ENCODE results near the gene LAMTOR4.
A peak's percentile ranks its signal among the peaks of the same experiment; 100 is the strongest.
"Not testable (repeated sequence)": the region's sequence is repeated elsewhere in the genome, so short reads cannot be mapped to it uniquely, and the experiment has no call there.

The LAMTOR4 gene

DNA sequence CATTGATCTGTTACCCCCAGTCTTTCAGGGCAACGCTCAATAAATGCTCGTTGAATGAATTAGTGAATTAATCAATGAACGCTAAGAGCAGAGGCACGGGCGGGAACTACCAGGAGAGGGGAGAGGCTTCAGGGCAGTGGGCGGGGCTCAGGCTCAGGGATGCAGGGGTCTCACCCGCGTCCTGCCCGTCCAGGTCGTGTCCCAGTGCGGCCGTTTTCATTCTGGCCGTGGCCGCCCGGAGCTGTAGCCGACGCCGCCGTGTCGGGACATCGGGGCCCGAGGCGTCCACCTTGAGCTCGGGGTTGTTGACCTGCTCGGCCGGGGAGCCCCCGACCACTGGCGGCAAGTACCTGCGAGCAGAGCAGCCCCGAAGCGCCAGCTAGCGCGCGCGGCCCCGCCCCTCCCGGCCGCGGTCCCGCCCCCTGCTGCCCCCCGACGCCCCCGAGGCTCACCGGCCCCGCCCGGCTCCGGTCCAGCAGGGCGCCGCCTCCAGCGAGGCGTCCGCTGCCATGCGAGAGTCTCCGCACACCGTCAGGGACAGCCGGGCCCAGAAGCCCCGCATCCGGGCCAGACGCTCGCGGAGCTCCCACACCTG lies 22.5 kb downstream of the LAMTOR4 start:
- no peak for DNase-seq

GRCh38 chr7:100171840-100172239 lies 23.1 kb downstream of the LAMTOR4 start:
- no peak for DNase-seq

DNA sequence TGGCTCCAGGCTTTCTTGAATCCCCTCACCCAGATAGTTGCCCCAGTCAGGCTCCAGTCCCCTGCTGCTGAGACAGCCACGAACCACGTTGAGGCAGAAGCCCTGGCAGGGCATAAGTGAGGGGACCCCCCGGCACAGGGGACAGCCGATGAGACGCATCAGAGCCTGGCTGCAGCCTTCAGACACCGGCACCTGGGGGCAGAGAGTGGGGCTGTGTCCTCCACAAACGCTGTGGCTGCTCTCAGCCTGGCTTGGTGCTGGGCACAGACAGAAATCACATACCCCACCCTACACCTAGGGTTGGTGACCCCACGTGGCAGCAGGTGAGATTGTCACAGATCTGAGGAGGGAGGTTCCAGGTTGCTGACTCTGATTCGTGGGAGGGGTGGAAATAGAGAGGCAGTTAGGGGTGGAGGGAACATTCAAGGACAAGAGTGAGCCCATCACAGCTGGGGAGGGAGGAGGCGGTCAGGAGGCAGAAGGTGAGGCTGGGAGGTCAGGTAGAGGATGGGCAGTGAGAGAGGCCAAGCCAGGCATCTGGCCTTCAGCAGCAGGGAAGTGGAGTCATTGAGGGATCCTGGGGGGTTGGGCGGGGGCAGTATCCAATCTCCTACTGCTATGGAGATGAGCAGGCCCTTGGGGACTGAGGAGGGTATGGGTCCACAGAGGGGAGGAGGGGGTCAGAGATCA lies 25.2 kb downstream of the LAMTOR4 start:
- no peak for DNase-seq

GRCh38 chr7:100174582-100174981 lies 25.9 kb downstream of the LAMTOR4 start:
- no peak for DNase-seq

DNA sequence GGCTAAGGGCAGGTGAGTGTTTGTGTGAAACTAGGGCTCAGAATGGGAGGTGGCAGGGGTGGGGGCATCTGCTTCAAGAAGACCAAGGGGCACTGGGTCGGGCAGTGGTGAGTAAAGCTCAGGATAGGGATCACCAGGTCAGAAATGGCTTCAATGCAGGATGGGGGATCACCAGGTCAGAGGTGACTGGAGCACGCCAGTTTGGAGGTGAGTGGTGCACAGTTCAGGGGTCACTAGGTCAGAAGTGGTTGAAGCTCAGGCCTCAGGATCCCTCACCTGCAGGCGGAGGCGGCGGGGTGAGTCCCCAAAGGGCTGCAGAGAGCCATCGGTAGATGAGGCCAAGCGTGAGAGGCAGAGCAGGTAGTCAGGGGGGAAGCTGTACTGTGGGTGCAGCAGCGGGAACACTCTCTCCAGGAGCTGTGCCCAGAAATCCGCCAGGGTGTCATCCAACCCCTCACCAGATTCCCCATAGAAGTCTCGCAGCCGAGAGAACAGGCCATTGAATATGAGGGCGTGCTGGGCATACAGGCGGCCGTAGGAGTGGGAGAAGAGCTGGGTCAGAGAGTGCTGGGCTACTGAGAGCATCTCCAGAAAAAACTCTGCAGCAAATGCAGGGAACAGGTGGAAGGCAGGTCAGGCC lies 26.7 kb downstream of the LAMTOR4 start:
- DNase-seq, result no peak

DNA sequence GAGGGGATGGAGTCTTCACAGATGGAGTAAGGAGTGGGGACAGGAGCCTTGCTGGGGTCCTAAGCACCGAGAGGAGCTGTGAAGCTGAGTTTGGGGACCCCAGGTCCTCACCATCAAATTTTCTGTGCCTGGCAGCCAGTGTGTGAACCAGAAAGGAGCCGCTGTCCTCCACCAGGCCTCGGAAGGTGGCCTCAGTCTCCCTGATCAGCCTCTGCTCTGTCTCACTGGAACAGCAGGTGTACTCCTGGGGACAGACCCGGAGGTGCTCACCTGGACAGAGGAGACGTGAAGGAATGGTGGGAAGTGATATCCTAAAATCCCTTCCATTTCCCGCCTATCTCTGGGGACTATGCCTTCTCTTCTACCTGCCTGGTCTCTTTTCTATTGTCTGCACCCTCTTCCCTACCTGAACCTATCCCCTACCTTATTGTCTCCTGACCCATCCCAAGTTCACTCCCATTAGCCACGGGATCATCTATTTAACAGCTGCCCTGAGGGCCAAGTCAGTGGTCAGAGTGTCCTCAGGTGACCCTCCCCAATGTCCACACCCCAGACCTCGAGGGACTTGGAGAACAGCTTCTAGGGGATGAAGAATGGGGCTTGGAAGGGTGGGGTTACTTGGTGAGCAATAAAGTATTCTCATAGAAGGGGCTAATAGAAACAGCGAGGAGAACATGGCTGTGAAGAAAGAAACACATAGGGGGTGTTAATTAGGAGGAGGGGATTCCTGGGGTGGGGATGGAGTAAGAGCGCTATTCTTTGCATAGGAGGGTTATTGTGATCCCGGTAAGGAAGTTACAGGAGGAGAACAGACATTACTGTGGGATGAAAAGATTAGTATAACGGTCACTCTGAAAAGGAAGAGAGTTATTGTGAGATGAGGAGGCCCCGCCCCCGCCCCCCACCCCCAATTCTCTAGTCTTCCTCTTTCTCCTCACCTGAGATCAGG lies 27.7 kb downstream of the LAMTOR4 start:
- no peak for DNase-seq

GRCh38 chr7:100177045-100178001 lies 28.6 kb downstream of the LAMTOR4 start, which contains the start of the genes GPC2 and STAG3:
Gene GPC2, minus strand, starts transcription at chr7:100177381. Its CDS starts 182 bp downstream, at chr7:100177199.
Gene STAG3, plus strand, starts transcription at chr7:100177918. Its CDS starts 2,639 bp downstream, at chr7:100180557.
- peak; percentile 28 to 93 (median 86) for DNase-seq

DNA sequence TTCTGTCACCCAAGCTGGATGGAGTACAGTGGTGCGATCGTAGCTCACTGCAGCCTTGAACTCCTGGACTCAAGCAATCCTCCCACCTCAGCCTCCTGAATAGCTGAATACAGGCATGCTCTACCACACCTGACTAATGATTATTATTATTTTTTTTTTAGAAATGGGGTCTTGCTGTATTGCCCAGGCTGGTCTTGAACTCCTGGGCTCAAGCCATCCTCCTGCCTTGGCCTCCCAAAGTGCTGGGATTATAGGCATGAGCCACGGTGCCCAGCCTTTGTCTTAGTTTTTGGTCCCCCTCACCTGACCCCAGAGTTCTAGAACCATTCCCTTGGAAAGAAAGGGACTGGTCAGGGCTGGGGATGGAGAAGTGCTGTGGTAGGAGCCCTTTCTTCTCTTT lies 31.4 kb downstream of the LAMTOR4 start:
- DNase-seq, result not testable (repeated sequence)

DNA sequence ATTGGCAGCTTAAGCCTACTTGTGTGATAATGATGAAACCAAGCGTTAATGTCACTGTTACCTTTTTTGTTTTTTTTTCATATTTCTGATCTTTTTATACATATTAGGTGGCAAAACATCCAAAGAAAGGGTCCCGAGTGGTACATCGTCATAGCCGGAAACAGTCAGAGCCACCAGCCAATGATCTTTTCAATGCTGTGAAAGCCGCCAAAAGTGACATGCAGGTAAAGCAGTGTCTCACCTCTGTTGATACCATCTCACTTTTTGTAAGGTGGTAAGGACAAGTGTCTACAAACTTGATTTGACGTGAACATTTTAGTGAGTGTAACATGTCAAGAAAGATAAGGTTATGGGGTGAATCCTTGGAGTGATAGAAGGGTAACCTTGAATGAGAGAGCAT lies 33.9 kb downstream of the LAMTOR4 start:
- DNase-seq, result not testable (repeated sequence)

- not testable (repeated sequence) for DNase-seq
These were observed 34.4 kb downstream of the LAMTOR4 start for GRCh38 chr7:100183090-100183489.

DNA sequence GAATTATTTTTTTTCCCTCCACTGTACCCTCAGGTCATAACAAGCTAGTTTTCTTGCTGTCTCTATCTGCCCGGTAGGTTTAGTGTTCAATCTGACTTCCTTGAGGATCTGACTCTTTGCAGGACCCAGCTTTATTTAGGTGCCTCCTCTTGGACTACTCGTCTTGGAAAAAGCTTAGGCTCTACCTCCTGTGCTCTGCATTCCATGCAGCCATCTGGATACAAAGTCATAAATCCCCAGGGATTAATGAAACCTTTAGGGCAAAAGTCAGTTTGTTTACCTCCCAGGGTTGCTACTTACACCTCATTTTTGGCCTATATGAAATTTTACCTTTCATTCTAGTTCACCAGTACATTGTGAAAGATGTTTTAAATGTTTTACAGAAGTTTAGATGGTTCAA lies 37.0 kb downstream of the LAMTOR4 start:
- no peak for DNase-seq

DNA sequence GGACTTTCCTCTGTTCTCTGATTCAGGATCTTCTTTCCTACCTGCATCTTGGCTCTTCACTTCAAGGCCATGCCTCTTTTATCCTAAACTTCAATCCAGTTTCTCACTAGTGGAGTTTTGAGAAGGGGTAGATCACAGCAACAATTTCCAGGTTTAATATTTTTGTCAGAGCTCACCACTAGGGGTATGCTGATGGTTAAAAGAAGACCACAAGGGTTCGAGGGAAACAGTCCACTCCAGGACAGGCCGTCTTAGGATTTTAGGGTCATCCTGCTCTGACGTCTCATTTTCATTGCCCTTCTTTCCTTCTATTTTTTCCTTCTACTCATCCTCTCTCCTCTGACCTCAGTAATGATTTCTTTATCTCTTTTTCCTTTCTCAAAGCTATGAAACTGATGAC lies 40.3 kb downstream of the LAMTOR4 start:
- no peak for DNase-seq

- no peak for DNase-seq
These were observed 41.5 kb downstream of the LAMTOR4 start for GRCh38 chr7:100190048-100190711.

DNA sequence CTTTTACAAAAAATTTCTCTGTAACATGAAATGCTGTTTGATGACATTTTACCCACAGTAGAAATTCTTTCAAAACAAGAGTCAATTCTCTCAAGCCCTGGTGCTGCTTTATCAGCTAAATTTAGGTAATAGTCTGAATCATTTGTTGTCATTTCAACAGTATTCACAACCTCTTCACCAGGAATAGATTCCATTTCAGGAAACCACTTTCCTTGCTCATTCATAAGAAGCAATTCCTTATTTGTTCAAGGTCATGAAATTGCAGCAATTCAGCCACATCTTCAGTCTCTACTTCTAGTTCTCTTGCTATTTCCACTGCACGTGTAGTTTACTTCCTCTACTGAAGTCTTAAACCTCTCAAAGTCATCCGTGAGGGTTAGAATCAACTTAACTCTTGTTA lies 43.1 kb downstream of the LAMTOR4 start:
- no peak for DNase-seq

GRCh38 chr7:100192281-100192862 lies 43.7 kb downstream of the LAMTOR4 start:
- DNase-seq, result not testable (repeated sequence)

DNA sequence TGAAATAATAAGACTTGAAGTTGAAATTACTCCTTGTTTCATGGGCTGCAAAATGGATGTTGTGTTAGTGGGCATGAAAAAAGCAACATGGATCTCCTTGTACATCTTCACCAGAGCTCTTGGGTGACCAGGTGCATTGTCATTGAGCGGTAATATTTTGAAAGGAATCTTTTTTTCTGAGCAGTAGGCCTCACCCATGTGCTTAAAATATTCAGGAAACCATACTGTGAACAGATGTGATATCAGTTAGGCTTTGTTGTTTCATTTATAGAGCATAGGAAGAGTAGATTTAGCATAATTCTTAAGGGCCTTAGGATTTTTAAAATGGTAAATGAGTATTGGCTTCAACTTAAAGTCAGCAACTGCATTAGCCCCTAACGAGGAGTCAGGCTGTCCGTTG lies 44.3 kb downstream of the LAMTOR4 start:
- DNase-seq, result no peak

DNA sequence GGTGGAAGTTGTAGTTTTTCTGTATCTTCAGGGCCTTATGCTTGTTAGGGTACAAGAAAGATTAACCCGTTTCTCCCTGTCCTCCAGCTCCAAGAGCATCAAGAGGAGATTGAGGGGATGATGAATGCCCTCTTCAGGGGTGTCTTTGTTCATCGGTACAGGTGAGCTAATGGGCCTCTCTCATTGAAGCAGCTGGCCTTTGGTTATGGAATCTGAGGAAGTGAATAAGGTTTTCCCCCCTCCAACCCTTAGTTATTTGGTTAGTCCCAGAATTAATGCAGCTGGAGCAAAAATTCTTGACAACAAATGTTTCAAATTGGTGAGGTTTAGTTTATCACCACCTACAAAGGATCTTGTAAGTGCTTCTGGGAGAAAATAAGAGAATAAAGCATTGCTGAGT lies 46.5 kb downstream of the LAMTOR4 start:
- DNase-seq, result no peak

DNA sequence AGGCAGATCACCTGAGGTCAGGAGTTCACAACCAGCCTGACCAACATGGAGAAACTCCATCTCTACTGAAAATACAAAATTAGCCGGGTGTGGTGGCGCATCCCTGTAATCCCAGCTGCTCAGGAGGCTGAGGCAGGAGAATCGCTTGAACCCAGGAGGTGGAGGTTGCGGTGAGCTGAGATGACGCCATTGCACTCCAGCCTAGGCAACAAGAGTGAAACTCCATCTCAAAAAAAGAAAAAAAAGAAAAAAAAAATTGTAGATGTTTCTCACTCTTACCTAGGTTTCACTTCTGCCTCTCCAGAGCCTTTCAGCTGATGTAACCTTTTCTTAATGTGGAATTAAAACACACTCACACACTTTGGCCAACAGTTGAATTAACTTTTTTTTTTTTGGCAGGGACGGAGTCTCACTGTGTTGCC lies 47.2 kb downstream of the LAMTOR4 start:
- DNase-seq, result not testable (repeated sequence)

- no peak for DNase-seq
These were observed 49.5 kb downstream of the LAMTOR4 start for GRCh38 chr7:100198266-100198665.

- DNase-seq, result no peak
These were observed 52.0 kb downstream of the LAMTOR4 start for GRCh38 chr7:100200693-100201092.

Measured in C1 segment of cervical spinal cord (tissue), 14 donors.